HT-29 (cell line): ENCODE results near the gene S100A1. TPM values are rescaled to one million over a fixed set of nuclear protein-coding genes. Genes with fewer than 3 reads are reported as not detected.

ENCODE experiments used
- DNase-seq: peaks from one replicate; pipeline ENCODE4 v3.0.0-alpha.2; 2015; ENCODE audit warnings: low spot score
- total RNA-seq: library from RNA; depleted of rRNA; stranded (reverse); fragments of >200 nt; shearing (Covaris generic); gene quantifications from 2 replicates; pipeline ENCODE4 v1.2.3, GENCODE V29; 2014; rRNA removed

The S100A1 gene
- total RNA-seq, 1 experiment from 2014 or later: 0.15 TPM

- DNase-seq: no peak
These were observed 51.8 kb downstream of the S100A1 start for GRCh38 chr1:153680120-153680403.

Other genes with a start within 250 kb of the S100A1 start
- not detected in 2 replicates for gene S100A8, start 237.4 kb upstream of the S100A1 start, total RNA-seq
- gene S100A7A, start 211.9 kb upstream of the S100A1 start, total RNA-seq: not detected in 2 replicates
- not detected in 2 replicates for gene S100A7, start 167.8 kb upstream of the S100A1 start, total RNA-seq
- 2,272 and 2,428 TPM in 2 replicates for gene S100A6, start 92.4 kb upstream of the S100A1 start, total RNA-seq
- 4.0 and 9.8 TPM in 2 replicates for gene S100A5, start 87.5 kb upstream of the S100A1 start, total RNA-seq
- gene S100A4, start 82.6 kb upstream of the S100A1 start, total RNA-seq: 694 and 702 TPM in 2 replicates
- gene S100A3, start 79.2 kb upstream of the S100A1 start, total RNA-seq: 2.6 and 4.9 TPM in 2 replicates
- 17.9 and 26.4 TPM in 2 replicates for gene S100A2, start 62.6 kb upstream of the S100A1 start, total RNA-seq
- gene S100A16, start 15.3 kb upstream of the S100A1 start, total RNA-seq: 282 and 292 TPM in 2 replicates
- gene S100A14, start 12.1 kb upstream of the S100A1 start, total RNA-seq: 35.6 and 46.2 TPM in 2 replicates
- gene S100A13, start 929 bp upstream of the S100A1 start, total RNA-seq: 78.7 and 87.3 TPM in 2 replicates
- 63.7 and 69.4 TPM in 2 replicates for gene CHTOP, start 5.6 kb downstream of the S100A1 start, total RNA-seq
- 45.5 and 46.0 TPM in 2 replicates for gene SNAPIN, start 30.3 kb downstream of the S100A1 start, total RNA-seq
- 144 and 159 TPM in 2 replicates for gene ILF2, start 42.6 kb downstream of the S100A1 start, total RNA-seq
- not detected in 2 replicates for gene NPR1, start 50.3 kb downstream of the S100A1 start, total RNA-seq
- 23.4 and 28.9 TPM in 2 replicates for gene INTS3, start 99.6 kb downstream of the S100A1 start, total RNA-seq
- 13.8 and 14.7 TPM in 2 replicates for gene SLC27A3, start 147.0 kb downstream of the S100A1 start, total RNA-seq